GM12878 (cell line): ENCODE measurements around the gene ABI1. TPM values are rescaled to one million over a fixed set of nuclear protein-coding genes. Genes with fewer than 3 reads are reported as not detected.

ENCODE experiments used
- CBX5 ChIP-seq: sonication (generic); IDR thresholded peaks from 2 replicates; pipeline ENCODE4 v1.6.1; 2016; ENCODE audit warnings: low read depth, moderate library complexity, mild to moderate bottlenecking, inconsistent platforms
- CREB1 ChIP-seq: IDR thresholded peaks from 2 replicates; pipeline ENCODE4 v1.6.1; 2012; ENCODE audit warnings: low read depth, mild to moderate bottlenecking, inconsistent platforms
- DPF2 ChIP-seq: fragments of 450-650 bp; IDR thresholded peaks from 2 replicates; pipeline ENCODE4 v1.6.1; 2017; ENCODE audit warnings: mild to moderate bottlenecking
- EED ChIP-seq: sonication (generic); IDR thresholded peaks from 2 replicates; pipeline ENCODE4 v1.6.1; 2016; ENCODE audit warnings: antibody characterized with exemption, low read depth
- IKZF1 ChIP-seq: fragments of 450-650 bp; conservative IDR thresholded peaks from 2 replicates; pipeline ENCODE4 v1.6.1; 2017; ENCODE audit warnings: antibody characterized with exemption, mild to moderate bottlenecking
- LARP7 ChIP-seq: fragments of 450-650 bp; IDR thresholded peaks from 2 replicates; pipeline ENCODE4 v1.6.1; 2017; ENCODE audit warnings: mild to moderate bottlenecking
- MTA2 ChIP-seq: fragments of 450-650 bp; IDR thresholded peaks from 2 replicates; pipeline ENCODE4 v1.6.1; 2016; ENCODE audit warnings: low read depth, mild to moderate bottlenecking, moderate library complexity
- RELA ChIP-seq: fragments of 450-650 bp; IDR thresholded peaks from 2 replicates; pipeline ENCODE4 v1.8.0; 2014; ENCODE audit warnings: borderline replicate concordance; ENCODE audit not compliant: partially characterized antibody
- SIN3A ChIP-seq: IDR thresholded peaks from 2 replicates; pipeline ENCODE4 v1.6.1; 2012; ENCODE audit warnings: low read depth, low read length, improper control_type of control experiment
- SRF ChIP-seq, 2 experiments: IDR thresholded peaks; 2 replicates each; pipeline ENCODE4 v1.6.1; 2011; ENCODE audit warnings: low read depth in 2 of 2, low read length in 2 of 2, mild to moderate bottlenecking in 1 of 2, moderate library complexity in 1 of 2
- SUZ12 ChIP-seq: fragments of 200-600 bp; sonication (generic); IDR thresholded peaks from one replicate; pipeline ENCODE4 v1.6.1; 2018; ENCODE audit warnings: antibody characterized with exemption, mild to moderate bottlenecking; ENCODE audit not compliant: unreplicated experiment
- ZNF24 ChIP-seq: fragments of 450-650 bp; IDR thresholded peaks from 2 replicates; pipeline ENCODE4 v1.6.1; 2017; ENCODE audit warnings: antibody characterized with exemption, mild to moderate bottlenecking
- ZZZ3 ChIP-seq: IDR thresholded peaks from 2 replicates; pipeline ENCODE4 v1.6.1; 2011; ENCODE audit warnings: low read depth; ENCODE audit not compliant: control insufficient read depth, insufficient read length
- polyA plus RNA-seq, 11 experiments: library from polyadenylated mRNA; depleted of rRNA in 4 of 11; unstranded in 6 of 11; stranded (reverse) in 5 of 11; fragments of >200 nt; fragmentation: Nextera tagmentation in 4 of 11; fragmentation: Illumina TruSeq in 1 of 11; extraction: Ambion mirVana in 4 of 11; extraction: Trizol in 1 of 11; gene quantifications; 1 replicate in 1 of 11; 2 replicates in 10 of 11; pipeline versions ENCODE4 v1.2.1 to v1.2.3, GENCODE V29; 2011 to 2016; ENCODE audit warnings: inconsistent platforms in 2 of 11, missing spikeins in 2 of 11, low read depth in 1 of 11
- total RNA-seq, 4 experiments: library from RNA; depleted of rRNA in 3 of 4; stranded (reverse); fragments of >200 nt in 3 of 4; fragmentation: Illumina TruSeq in 1 of 4; extraction: Trizol in 1 of 4; gene quantifications; 2 replicates each; pipeline versions ENCODE4 v1.2.1 to v1.2.3, GENCODE V29; 2013 to 2021
- TF ChIP-seq, protein P1 (sequence below): IDR thresholded peaks from 2 replicates; pipeline ENCODE4 v1.6.1; 2011; ENCODE audit warnings: mild to moderate bottlenecking, low read depth, low read length, moderate library complexity; ENCODE audit not compliant: insufficient replicate concordance
- TF ChIP-seq, protein P2 (sequence below): fragments of 450-650 bp; IDR thresholded peaks from 2 replicates; pipeline ENCODE4 v1.6.1; 2016; ENCODE audit warnings: mild to moderate bottlenecking, moderate library complexity, borderline replicate concordance
- TF ChIP-seq, protein P3 (sequence below): fragments of 450-650 bp; IDR thresholded peaks from 2 replicates; pipeline ENCODE4 v1.6.1; 2017; ENCODE audit warnings: mild to moderate bottlenecking, moderate library complexity
- TF ChIP-seq, protein P4 (sequence below): fragments of 450-650 bp; conservative IDR thresholded peaks from 2 replicates; pipeline ENCODE4 v1.6.1; 2017; ENCODE audit warnings: mild to moderate bottlenecking, moderate library complexity

ABI1 gene
- total and polyA plus RNA-seq, 10 of the 15 experiments (the other 5 are each of a cell fraction or from before 2014, with no cell fraction given): 31.2 to 73.2 (median 50.7) TPM

DNA sequence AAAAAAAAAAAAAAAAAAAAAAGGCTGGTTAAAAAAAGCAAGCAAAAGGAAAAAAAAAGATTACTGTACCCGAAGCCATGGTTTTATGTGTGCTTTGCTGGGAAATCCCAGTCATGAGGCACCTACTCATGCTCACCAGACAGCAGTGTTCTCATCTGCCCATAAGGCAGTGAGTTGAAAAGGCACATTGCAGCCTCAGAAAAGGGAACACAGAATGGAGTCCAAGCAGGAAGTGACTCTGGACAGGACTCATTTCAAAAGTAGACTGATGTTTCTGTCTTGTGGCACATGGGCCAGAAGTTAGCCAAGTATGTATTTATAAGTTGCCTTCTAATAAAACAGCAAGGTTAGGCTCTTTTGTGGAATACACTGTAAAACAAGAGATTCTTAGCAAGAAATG, 123.0 kb downstream of the ABI1 start (continued):
- TF ChIP-seq, protein P1, sequence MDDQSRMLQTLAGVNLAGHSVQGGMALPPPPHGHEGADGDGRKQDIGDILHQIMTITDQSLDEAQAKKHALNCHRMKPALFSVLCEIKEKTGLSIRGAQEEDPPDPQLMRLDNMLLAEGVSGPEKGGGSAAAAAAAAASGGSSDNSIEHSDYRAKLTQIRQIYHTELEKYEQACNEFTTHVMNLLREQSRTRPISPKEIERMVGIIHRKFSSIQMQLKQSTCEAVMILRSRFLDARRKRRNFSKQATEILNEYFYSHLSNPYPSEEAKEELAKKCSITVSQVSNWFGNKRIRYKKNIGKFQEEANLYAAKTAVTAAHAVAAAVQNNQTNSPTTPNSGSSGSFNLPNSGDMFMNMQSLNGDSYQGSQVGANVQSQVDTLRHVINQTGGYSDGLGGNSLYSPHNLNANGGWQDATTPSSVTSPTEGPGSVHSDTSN: no peak
- TF ChIP-seq LARP7 (no peak), DPF2 (peak; percentile 86; the same call in 1 of the 2 replicates), ZNF24 (0 out of 2 replicates have a peak, but pooled peaks have one; percentile 11), SUZ12 (no peak), SRF (IDR thresholded peaks at IDR 0.05; ENCODE audit: low read depth in 2 of 2, low read length in 2 of 2) (peak in 1 of 2 experiments; percentile 66; a peak in 1 of 4 replicates), MTA2 (peak; percentile 67), SIN3A (peak; percentile 68; the same call in 1 of the 2 replicates), RELA (peak; percentile 76), ZZZ3 (no peak), IKZF1 (peak; percentile 82), CBX5 (peak; percentile 59; the same call in 1 of the 2 replicates), EED (peak; percentile 85), CREB1 (peak; percentile 65)
- TF ChIP-seq, protein P2, sequence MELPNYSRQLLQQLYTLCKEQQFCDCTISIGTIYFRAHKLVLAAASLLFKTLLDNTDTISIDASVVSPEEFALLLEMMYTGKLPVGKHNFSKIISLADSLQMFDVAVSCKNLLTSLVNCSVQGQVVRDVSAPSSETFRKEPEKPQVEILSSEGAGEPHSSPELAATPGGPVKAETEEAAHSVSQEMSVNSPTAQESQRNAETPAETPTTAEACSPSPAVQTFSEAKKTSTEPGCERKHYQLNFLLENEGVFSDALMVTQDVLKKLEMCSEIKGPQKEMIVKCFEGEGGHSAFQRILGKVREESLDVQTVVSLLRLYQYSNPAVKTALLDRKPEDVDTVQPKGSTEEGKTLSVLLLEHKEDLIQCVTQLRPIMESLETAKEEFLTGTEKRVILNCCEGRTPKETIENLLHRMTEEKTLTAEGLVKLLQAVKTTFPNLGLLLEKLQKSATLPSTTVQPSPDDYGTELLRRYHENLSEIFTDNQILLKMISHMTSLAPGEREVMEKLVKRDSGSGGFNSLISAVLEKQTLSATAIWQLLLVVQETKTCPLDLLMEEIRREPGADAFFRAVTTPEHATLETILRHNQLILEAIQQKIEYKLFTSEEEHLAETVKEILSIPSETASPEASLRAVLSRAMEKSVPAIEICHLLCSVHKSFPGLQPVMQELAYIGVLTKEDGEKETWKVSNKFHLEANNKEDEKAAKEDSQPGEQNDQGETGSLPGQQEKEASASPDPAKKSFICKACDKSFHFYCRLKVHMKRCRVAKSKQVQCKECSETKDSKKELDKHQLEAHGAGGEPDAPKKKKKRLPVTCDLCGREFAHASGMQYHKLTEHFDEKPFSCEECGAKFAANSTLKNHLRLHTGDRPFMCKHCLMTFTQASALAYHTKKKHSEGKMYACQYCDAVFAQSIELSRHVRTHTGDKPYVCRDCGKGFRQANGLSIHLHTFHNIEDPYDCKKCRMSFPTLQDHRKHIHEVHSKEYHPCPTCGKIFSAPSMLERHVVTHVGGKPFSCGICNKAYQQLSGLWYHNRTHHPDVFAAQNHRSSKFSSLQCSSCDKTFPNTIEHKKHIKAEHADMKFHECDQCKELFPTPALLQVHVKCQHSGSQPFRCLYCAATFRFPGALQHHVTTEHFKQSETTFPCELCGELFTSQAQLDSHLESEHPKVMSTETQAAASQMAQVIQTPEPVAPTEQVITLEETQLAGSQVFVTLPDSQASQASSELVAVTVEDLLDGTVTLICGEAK: no peak; the same call in 1 of the 2 replicates
- TF ChIP-seq, protein P3, sequence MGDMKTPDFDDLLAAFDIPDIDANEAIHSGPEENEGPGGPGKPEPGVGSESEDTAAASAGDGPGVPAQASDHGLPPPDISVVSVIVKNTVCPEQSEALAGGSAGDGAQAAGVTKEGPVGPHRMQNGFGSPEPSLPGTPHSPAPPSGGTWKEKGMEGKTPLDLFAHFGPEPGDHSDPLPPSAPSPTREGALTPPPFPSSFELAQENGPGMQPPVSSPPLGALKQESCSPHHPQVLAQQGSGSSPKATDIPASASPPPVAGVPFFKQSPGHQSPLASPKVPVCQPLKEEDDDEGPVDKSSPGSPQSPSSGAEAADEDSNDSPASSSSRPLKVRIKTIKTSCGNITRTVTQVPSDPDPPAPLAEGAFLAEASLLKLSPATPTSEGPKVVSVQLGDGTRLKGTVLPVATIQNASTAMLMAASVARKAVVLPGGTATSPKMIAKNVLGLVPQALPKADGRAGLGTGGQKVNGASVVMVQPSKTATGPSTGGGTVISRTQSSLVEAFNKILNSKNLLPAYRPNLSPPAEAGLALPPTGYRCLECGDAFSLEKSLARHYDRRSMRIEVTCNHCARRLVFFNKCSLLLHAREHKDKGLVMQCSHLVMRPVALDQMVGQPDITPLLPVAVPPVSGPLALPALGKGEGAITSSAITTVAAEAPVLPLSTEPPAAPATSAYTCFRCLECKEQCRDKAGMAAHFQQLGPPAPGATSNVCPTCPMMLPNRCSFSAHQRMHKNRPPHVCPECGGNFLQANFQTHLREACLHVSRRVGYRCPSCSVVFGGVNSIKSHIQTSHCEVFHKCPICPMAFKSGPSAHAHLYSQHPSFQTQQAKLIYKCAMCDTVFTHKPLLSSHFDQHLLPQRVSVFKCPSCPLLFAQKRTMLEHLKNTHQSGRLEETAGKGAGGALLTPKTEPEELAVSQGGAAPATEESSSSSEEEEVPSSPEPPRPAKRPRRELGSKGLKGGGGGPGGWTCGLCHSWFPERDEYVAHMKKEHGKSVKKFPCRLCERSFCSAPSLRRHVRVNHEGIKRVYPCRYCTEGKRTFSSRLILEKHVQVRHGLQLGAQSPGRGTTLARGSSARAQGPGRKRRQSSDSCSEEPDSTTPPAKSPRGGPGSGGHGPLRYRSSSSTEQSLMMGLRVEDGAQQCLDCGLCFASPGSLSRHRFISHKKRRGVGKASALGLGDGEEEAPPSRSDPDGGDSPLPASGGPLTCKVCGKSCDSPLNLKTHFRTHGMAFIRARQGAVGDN: peak; percentile 97
- TF ChIP-seq, protein P4, sequence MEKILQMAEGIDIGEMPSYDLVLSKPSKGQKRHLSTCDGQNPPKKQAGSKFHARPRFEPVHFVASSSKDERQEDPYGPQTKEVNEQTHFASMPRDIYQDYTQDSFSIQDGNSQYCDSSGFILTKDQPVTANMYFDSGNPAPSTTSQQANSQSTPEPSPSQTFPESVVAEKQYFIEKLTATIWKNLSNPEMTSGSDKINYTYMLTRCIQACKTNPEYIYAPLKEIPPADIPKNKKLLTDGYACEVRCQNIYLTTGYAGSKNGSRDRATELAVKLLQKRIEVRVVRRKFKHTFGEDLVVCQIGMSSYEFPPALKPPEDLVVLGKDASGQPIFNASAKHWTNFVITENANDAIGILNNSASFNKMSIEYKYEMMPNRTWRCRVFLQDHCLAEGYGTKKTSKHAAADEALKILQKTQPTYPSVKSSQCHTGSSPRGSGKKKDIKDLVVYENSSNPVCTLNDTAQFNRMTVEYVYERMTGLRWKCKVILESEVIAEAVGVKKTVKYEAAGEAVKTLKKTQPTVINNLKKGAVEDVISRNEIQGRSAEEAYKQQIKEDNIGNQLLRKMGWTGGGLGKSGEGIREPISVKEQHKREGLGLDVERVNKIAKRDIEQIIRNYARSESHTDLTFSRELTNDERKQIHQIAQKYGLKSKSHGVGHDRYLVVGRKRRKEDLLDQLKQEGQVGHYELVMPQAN: no peak
